ENCODE results near the gene PPM1E.
"Not testable (repeated sequence)": the region's sequence is repeated elsewhere in the genome, so short reads cannot be mapped to it uniquely, and the experiment has no call there.

Gene PPM1E

GRCh38 chr17:58850106-58850505 is 94.5 kb downstream of the PPM1E start:
- H3K27ac ChIP-seq (ENCODE audit: low read length); H3K36me3 ChIP-seq (ENCODE audit: control insufficient read depth in 1 of 2, insufficient read depth in 2 of 2, low read length in 2 of 2); H3K27me3 ChIP-seq (ENCODE audit: low read depth, low read length); H3K9me3 ChIP-seq (ENCODE audit: control insufficient read depth in 1 of 2, low read length in 2 of 2); H3K4me3 ChIP-seq (ENCODE audit: low read depth in 1 of 2, low read length in 2 of 2); H3K4me1 ChIP-seq (ENCODE audit: control insufficient read depth in 1 of 2, insufficient read depth in 2 of 2, low read length in 2 of 2): not testable (repeated sequence)

- Histone ChIP-seq H3K4me3 (ENCODE audit: low read depth in 1 of 2, low read length in 2 of 2) (no peak overlapping the region), H3K27ac (ENCODE audit: low read length) (no peak overlapping the region), H3K27me3 (ENCODE audit: low read depth, low read length) (no peaks in the 10 kb centered on the region), H3K36me3 (ENCODE audit: control insufficient read depth in 1 of 2, insufficient read depth in 2 of 2, low read length in 2 of 2) (no peaks in the 10 kb centered on the region), H3K9me3 (ENCODE audit: control insufficient read depth in 1 of 2, low read length in 2 of 2) (no peaks in the 10 kb centered on the region), H3K4me1 (ENCODE audit: control insufficient read depth in 1 of 2, insufficient read depth in 2 of 2, low read length in 2 of 2) (no peaks in the 10 kb centered on the region)
These were observed 109.6 kb downstream of the PPM1E start for GRCh38 chr17:58865301-58865700.

GRCh38 chr17:58870747-58871146 is 115.1 kb downstream of the PPM1E start:
- Histone ChIP-seq H3K27ac (ENCODE audit: low read length) (no peak overlapping the region), H3K9me3 (ENCODE audit: control insufficient read depth in 1 of 2, low read length in 2 of 2) (no peaks in the 10 kb centered on the region), H3K27me3 (ENCODE audit: low read depth, low read length) (no peaks in the 10 kb centered on the region), H3K4me1 (ENCODE audit: control insufficient read depth in 1 of 2, insufficient read depth in 2 of 2, low read length in 2 of 2) (no peaks in the 10 kb centered on the region), H3K36me3 (ENCODE audit: control insufficient read depth in 1 of 2, insufficient read depth in 2 of 2, low read length in 2 of 2) (no peaks in the 10 kb centered on the region), H3K4me3 (ENCODE audit: low read depth in 1 of 2, low read length in 2 of 2) (no peak overlapping the region)

GRCh38 chr17:58873926-58874325 is 118.3 kb downstream of the PPM1E start:
- Histone ChIP-seq H3K4me3 (ENCODE audit: low read depth in 1 of 2, low read length in 2 of 2) (no peak overlapping the region), H3K9me3 (ENCODE audit: control insufficient read depth in 1 of 2, low read length in 2 of 2) (no peaks in the 10 kb centered on the region), H3K4me1 (ENCODE audit: control insufficient read depth in 1 of 2, insufficient read depth in 2 of 2, low read length in 2 of 2) (no peaks in the 10 kb centered on the region), H3K36me3 (ENCODE audit: control insufficient read depth in 1 of 2, insufficient read depth in 2 of 2, low read length in 2 of 2) (no peaks in the 10 kb centered on the region), H3K27me3 (ENCODE audit: low read depth, low read length) (no peaks in the 10 kb centered on the region), H3K27ac (ENCODE audit: low read length) (no peak overlapping the region)

GRCh38 chr17:58875261-58875660 is 119.6 kb downstream of the PPM1E start:
- H3K4me3 ChIP-seq (ENCODE audit: low read depth in 1 of 2, low read length in 2 of 2): no peak overlapping the region
- H3K9me3 ChIP-seq (ENCODE audit: control insufficient read depth in 1 of 2, low read length in 2 of 2): no peaks in the 10 kb centered on the region
- H3K36me3 ChIP-seq (ENCODE audit: control insufficient read depth in 1 of 2, insufficient read depth in 2 of 2, low read length in 2 of 2): no peaks in the 10 kb centered on the region

GRCh38 chr17:58884161-58884560 is 128.5 kb downstream of the PPM1E start:
- no peak overlapping the region for H3K4me3 ChIP-seq (ENCODE audit: low read depth in 1 of 2, low read length in 2 of 2)
- no peak overlapping the region for H3K27ac ChIP-seq (ENCODE audit: low read length)
- H3K4me1 ChIP-seq (ENCODE audit: control insufficient read depth in 1 of 2, insufficient read depth in 2 of 2, low read length in 2 of 2): no peaks in the 10 kb centered on the region
- no peaks in the 10 kb centered on the region for H3K27me3 ChIP-seq (ENCODE audit: low read depth, low read length)
- no peaks in the 10 kb centered on the region for H3K36me3 ChIP-seq (ENCODE audit: control insufficient read depth in 1 of 2, insufficient read depth in 2 of 2, low read length in 2 of 2)
- H3K9me3 ChIP-seq (ENCODE audit: control insufficient read depth in 1 of 2, low read length in 2 of 2): no peaks in the 10 kb centered on the region

More at GRCh38 chr17:58875261-58875660, 119.6 kb downstream of the PPM1E start:
- no peaks in the 10 kb centered on the region for H3K4me1 ChIP-seq (ENCODE audit: control insufficient read depth in 1 of 2, insufficient read depth in 2 of 2, low read length in 2 of 2)
- no peak overlapping the region for H3K27ac ChIP-seq (ENCODE audit: low read length)
- no peaks in the 10 kb centered on the region for H3K27me3 ChIP-seq (ENCODE audit: low read depth, low read length)

- no peaks in the 10 kb centered on the region for H3K4me1 ChIP-seq (ENCODE audit: control insufficient read depth in 1 of 2, insufficient read depth in 2 of 2, low read length in 2 of 2)
- no peak overlapping the region for H3K27ac ChIP-seq (ENCODE audit: low read length)
- H3K9me3 ChIP-seq (ENCODE audit: control insufficient read depth in 1 of 2, low read length in 2 of 2): peaks cover 0 to 4% of the 10 kb centered on the region in 2 donors
- no peaks in the 10 kb centered on the region for H3K36me3 ChIP-seq (ENCODE audit: control insufficient read depth in 1 of 2, insufficient read depth in 2 of 2, low read length in 2 of 2)
- no peak overlapping the region for H3K4me3 ChIP-seq (ENCODE audit: low read depth in 1 of 2, low read length in 2 of 2)
- no peaks in the 10 kb centered on the region for H3K27me3 ChIP-seq (ENCODE audit: low read depth, low read length)
These were observed 130.9 kb downstream of the PPM1E start for GRCh38 chr17:58886514-58886913.

- Histone ChIP-seq H3K27ac (ENCODE audit: low read length) (no peak overlapping the region), H3K9me3 (ENCODE audit: control insufficient read depth in 1 of 2, low read length in 2 of 2) (peaks cover 0 to 4% of the 10 kb centered on the region in 2 donors), H3K4me3 (ENCODE audit: low read depth in 1 of 2, low read length in 2 of 2) (no peak overlapping the region), H3K4me1 (ENCODE audit: control insufficient read depth in 1 of 2, insufficient read depth in 2 of 2, low read length in 2 of 2) (no peaks in the 10 kb centered on the region), H3K36me3 (ENCODE audit: control insufficient read depth in 1 of 2, insufficient read depth in 2 of 2, low read length in 2 of 2) (no peaks in the 10 kb centered on the region), H3K27me3 (ENCODE audit: low read depth, low read length) (no peaks in the 10 kb centered on the region)
These were observed 134.3 kb downstream of the PPM1E start for GRCh38 chr17:58889928-58890327.

- Histone ChIP-seq H3K36me3 (ENCODE audit: control insufficient read depth in 1 of 2, insufficient read depth in 2 of 2, low read length in 2 of 2) (no peaks in the 10 kb centered on the region), H3K27ac (ENCODE audit: low read length) (no peak overlapping the region), H3K4me1 (ENCODE audit: control insufficient read depth in 1 of 2, insufficient read depth in 2 of 2, low read length in 2 of 2) (no peaks in the 10 kb centered on the region), H3K27me3 (ENCODE audit: low read depth, low read length) (no peaks in the 10 kb centered on the region), H3K4me3 (ENCODE audit: low read depth in 1 of 2, low read length in 2 of 2) (no peak overlapping the region), H3K9me3 (ENCODE audit: control insufficient read depth in 1 of 2, low read length in 2 of 2) (peaks cover 0 to 3% of the 10 kb centered on the region in 2 donors)
These were observed 143.5 kb downstream of the PPM1E start for GRCh38 chr17:58899191-58899590.

GRCh38 chr17:58902322-58902721 is 146.7 kb downstream of the PPM1E start:
- Histone ChIP-seq H3K9me3 (ENCODE audit: control insufficient read depth in 1 of 2, low read length in 2 of 2) (no peaks in the 10 kb centered on the region), H3K36me3 (ENCODE audit: control insufficient read depth in 1 of 2, insufficient read depth in 2 of 2, low read length in 2 of 2) (no peaks in the 10 kb centered on the region), H3K27ac (ENCODE audit: low read length) (no peak overlapping the region), H3K27me3 (ENCODE audit: low read depth, low read length) (no peaks in the 10 kb centered on the region), H3K4me1 (ENCODE audit: control insufficient read depth in 1 of 2, insufficient read depth in 2 of 2, low read length in 2 of 2) (no peaks in the 10 kb centered on the region), H3K4me3 (ENCODE audit: low read depth in 1 of 2, low read length in 2 of 2) (no peak overlapping the region)

- H3K27ac ChIP-seq (ENCODE audit: low read length): no peak overlapping the region
- H3K4me1 ChIP-seq (ENCODE audit: control insufficient read depth in 1 of 2, insufficient read depth in 2 of 2, low read length in 2 of 2): no peaks in the 10 kb centered on the region
- H3K27me3 ChIP-seq (ENCODE audit: low read depth, low read length): no peaks in the 10 kb centered on the region
- H3K9me3 ChIP-seq (ENCODE audit: control insufficient read depth in 1 of 2, low read length in 2 of 2): peaks cover 6 to 16% of the 10 kb centered on the region in 2 donors
- no peak overlapping the region for H3K4me3 ChIP-seq (ENCODE audit: low read depth in 1 of 2, low read length in 2 of 2)
- H3K36me3 ChIP-seq (ENCODE audit: control insufficient read depth in 1 of 2, insufficient read depth in 2 of 2, low read length in 2 of 2): no peaks in the 10 kb centered on the region
These were observed 156.2 kb downstream of the PPM1E start for GRCh38 chr17:58911741-58912343.

GRCh38 chr17:58913552-58913951 is 157.9 kb downstream of the PPM1E start:
- no peaks in the 10 kb centered on the region for H3K36me3 ChIP-seq (ENCODE audit: control insufficient read depth in 1 of 2, insufficient read depth in 2 of 2, low read length in 2 of 2)
- H3K4me1 ChIP-seq (ENCODE audit: control insufficient read depth in 1 of 2, insufficient read depth in 2 of 2, low read length in 2 of 2): no peaks in the 10 kb centered on the region
- no peak overlapping the region for H3K27ac ChIP-seq (ENCODE audit: low read length)
- no peaks in the 10 kb centered on the region for H3K27me3 ChIP-seq (ENCODE audit: low read depth, low read length)
- peaks cover 6 to 16% of the 10 kb centered on the region in 2 donors for H3K9me3 ChIP-seq (ENCODE audit: control insufficient read depth in 1 of 2, low read length in 2 of 2)
- no peak overlapping the region for H3K4me3 ChIP-seq (ENCODE audit: low read depth in 1 of 2, low read length in 2 of 2)
